Tibial artery (tissue), 4 donors: ENCODE data around the gene UBE2D2.

ENCODE experiments used
- DNase-seq, 2 donors: peaks; one replicate each; pipeline ENCODE4 v3.0.0-alpha.2; 2019
- H3K27ac ChIP-seq, 2 donors: fragments of 200-600 bp; sonication (generic) in 1 of 2; 1 replicate in 1 of 2; 2 replicates in 1 of 2; pipeline ENCODE4 v1.5.1; 2018 to 2019; ENCODE audit warnings: mild to moderate bottlenecking in 1 of 2
- H3K27me3 ChIP-seq, 2 donors: fragments of 200-600 bp; sonication (generic) in 1 of 2; one replicate each; pipeline versions ENCODE4 v1.5.1 to v1.6.0; 2016 to 2019
- H3K36me3 ChIP-seq, 3 donors: fragments of 200-600 bp; sonication (generic) in 2 of 3; one replicate each; pipeline ENCODE4 v1.5.1; 2016 to 2019; ENCODE audit warnings: mild to moderate bottlenecking in 2 of 3
- H3K4me1 ChIP-seq, 4 donors: fragments of 200-600 bp; sonication (generic) in 2 of 4; 1 replicate in 3 of 4; 2 replicates in 1 of 4; pipeline ENCODE4 v1.5.1; 2016 to 2019
- H3K4me3 ChIP-seq, 2 donors: fragments of 200-600 bp; sonication (generic) in 1 of 2; 1 replicate in 1 of 2; 2 replicates in 1 of 2; pipeline ENCODE4 v1.5.1; 2018 to 2019; ENCODE audit warnings: mild to moderate bottlenecking in 2 of 2
- H3K9me3 ChIP-seq, 3 donors: fragments of 200-600 bp; sonication (generic) in 1 of 3; one replicate each; pipeline ENCODE4 v1.5.1; 2016 to 2019
- CTCF ChIP-seq, 2 experiments: fragments of 200-600 bp in 1 of 2; fragments of 450-650 bp in 1 of 2; IDR thresholded peaks; one replicate each; pipeline ENCODE4 v1.5.1; 2017 to 2019; ENCODE audit warnings: antibody characterized with exemption in 2 of 2, mild to moderate bottlenecking in 1 of 2, moderate library complexity in 1 of 2
- intact Hi-C: fragments of 100-400 bp; cut with DNase I; formaldehyde crosslinking; loops from one replicate; pipeline ENCODE4 v1.15.0; 2023; ENCODE audit warnings: low total_unique reads

The UBE2D2 gene

DNA sequence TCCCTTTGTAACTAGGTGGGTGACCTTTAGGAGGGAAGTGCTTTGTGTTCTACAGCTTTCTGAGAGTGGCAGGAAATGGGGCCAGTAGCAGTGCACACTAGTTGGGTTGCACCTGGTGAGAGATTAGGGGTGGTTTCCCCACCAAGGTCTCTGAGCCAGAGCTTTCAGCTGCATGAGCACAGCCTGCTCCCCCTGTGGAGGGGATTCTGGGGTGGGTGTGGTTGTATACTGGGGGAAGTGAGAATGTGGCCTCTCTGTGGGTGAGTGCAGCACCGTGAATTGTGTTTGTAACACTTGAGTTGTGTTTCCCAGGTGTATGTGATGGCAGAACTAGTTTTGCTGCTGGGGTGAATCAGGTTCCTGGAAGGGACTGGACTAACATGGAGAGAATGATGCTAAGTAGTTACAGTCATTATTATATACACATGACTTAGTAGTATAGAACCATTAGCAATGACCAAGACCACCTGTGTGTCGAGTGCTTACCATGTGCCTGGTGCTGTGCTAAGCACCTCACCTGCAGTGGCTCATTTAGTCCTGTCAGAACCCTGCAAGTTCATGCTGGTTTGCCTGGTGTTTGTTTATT is 75.2 kb downstream of the UBE2D2 start:
- TF ChIP-seq CTCF (IDR thresholded peaks at IDR 0.05): no peak
- H3K4me1 ChIP-seq: peaks cover 7 to 48% (median 35%) of the 10 kb centered on the region in 4 donors
- H3K27ac ChIP-seq: peak overlapping the region; percentile 93 to 94
- no peaks in the 10 kb centered on the region for H3K27me3 ChIP-seq
- H3K9me3 ChIP-seq: no peaks in the 10 kb centered on the region
- peaks cover 0 to 4% (median 0%) of the 10 kb centered on the region in 3 donors for H3K36me3 ChIP-seq
- no peak overlapping the region for H3K4me3 ChIP-seq
- intact Hi-C loops: loop anchor here (2.0 to 10.0 kb wide), 2 partner anchors 55 to 209 kb away; no protein-coding TSS in a partner anchor
- DNase-seq: no peak

GRCh38 chr5:139636975-139637408 is 75.9 kb downstream of the UBE2D2 start:
- no peak for TF ChIP-seq CTCF (IDR thresholded peaks at IDR 0.05)
- intact Hi-C loops: loop anchor here (2.0 to 10.0 kb wide), 2 partner anchors 54 to 208 kb away; no protein-coding TSS in a partner anchor
- H3K4me1 ChIP-seq: peaks cover 7 to 48% (median 35%) of the 10 kb centered on the region in 4 donors
- H3K27me3 ChIP-seq: no peaks in the 10 kb centered on the region
- H3K4me3 ChIP-seq: peak overlapping the region; percentile 56 to 65
- DNase-seq: no peak
- H3K9me3 ChIP-seq: no peaks in the 10 kb centered on the region
- peak overlapping the region; percentile 93 to 94 for H3K27ac ChIP-seq
- peaks cover 0 to 4% (median 0%) of the 10 kb centered on the region in 3 donors for H3K36me3 ChIP-seq

- Histone ChIP-seq H3K9me3 (no peaks in the 10 kb centered on the region), H3K27me3 (no peaks in the 10 kb centered on the region), H3K4me1 (peaks cover 7 to 49% (median 35%) of the 10 kb centered on the region in 4 donors), H3K4me3 (peak overlapping the region; percentile 56 to 65), H3K36me3 (peaks cover 0 to 3% (median 0%) of the 10 kb centered on the region in 3 donors), H3K27ac (peak overlapping the region; percentile 93 to 94)
- peak; percentile 86 to 93 for DNase-seq
- peak; percentile 27 to 51 for TF ChIP-seq CTCF (IDR thresholded peaks at IDR 0.05)
- intact Hi-C loops: loop anchor here (2.0 to 10.0 kb wide), 2 partner anchors 53 to 207 kb away; no protein-coding TSS in a partner anchor
Observed at GRCh38 chr5:139637438-139638089, 76.4 kb downstream of the UBE2D2 start.

GRCh38 chr5:139638090-139638735 is 77.1 kb downstream of the UBE2D2 start:
- H3K4me3 ChIP-seq: peak overlapping the region; percentile 56 to 65
- peaks cover 7 to 55% (median 35%) of the 10 kb centered on the region in 4 donors for H3K4me1 ChIP-seq
- H3K36me3 ChIP-seq: no peaks in the 10 kb centered on the region
- H3K9me3 ChIP-seq: no peaks in the 10 kb centered on the region
- H3K27ac ChIP-seq: peak overlapping the region; percentile 93 to 94
- no peaks in the 10 kb centered on the region for H3K27me3 ChIP-seq
- no peak for TF ChIP-seq CTCF (IDR thresholded peaks at IDR 0.05)
- peak; percentile 79 to 95 for DNase-seq
- intact Hi-C loops: loop anchor here (10.0 kb wide), 1 partner anchor 207 kb away; no protein-coding TSS in a partner anchor

DNA sequence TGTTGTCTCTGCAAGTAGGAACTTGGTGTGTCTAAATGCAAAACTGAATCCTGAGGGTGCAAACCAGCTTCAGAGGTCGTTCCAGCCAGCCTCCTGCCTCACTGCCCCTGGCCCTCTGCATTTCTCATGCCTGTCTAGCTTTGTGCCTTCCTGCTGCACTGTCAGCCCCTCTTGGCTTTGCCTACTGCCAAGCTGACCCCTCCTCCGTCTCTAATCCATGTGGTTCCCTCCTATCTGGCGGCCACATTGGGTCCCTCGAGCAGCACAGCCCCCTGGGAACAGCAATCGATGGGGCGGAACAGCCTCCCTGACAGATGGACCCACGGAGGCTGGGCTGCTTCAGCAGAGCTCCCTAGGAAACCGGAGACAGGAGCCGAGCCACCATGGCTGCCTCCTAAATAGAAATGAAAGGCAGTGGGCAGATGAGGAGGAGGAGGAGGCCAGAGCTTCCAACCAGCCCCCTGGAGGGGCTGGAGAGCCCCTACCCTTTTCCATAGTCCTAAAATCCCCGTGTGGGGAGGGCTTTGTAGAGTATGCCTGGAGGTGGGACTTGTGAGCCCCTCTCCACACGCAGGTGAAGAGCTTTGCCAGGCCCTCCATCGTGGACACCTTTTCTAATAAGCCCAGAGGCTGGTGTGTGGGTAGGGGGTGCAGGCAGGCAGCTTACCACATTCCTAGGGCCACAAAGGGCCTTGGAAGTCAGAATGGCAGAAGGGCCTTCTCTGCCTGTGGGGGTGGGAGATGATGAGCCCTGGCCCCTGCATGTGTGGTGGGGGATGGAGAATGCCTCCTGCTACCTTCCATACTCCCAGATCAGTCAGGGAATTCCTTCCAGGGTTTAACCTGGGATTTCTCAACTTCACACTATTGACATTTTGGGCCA is 77.8 kb downstream of the UBE2D2 start:
- peak in 1 of 2 donors; percentile 46 for DNase-seq
- Histone ChIP-seq H3K27me3 (no peaks in the 10 kb centered on the region), H3K27ac (peak overlapping the region; percentile 93 to 94), H3K9me3 (no peaks in the 10 kb centered on the region), H3K36me3 (no peaks in the 10 kb centered on the region), H3K4me3 (peak overlapping the region; percentile 56 to 65), H3K4me1 (peaks cover 7 to 53% (median 35%) of the 10 kb centered on the region in 4 donors)
- intact Hi-C loops: loop anchor here (10.0 kb wide), 1 partner anchor 206 kb away; no protein-coding TSS in a partner anchor
- no peak for TF ChIP-seq CTCF (IDR thresholded peaks at IDR 0.05)
